Transverse colon (tissue), 3 donors: ENCODE measurements around the gene PPP6R1.

Experiments
- CTCF ChIP-seq, 5 experiments: fragments of 200-600 bp in 3 of 5; fragments of 450-650 bp in 2 of 5; sonication (generic) in 3 of 5; IDR thresholded peaks; 1 replicate in 2 of 5; 2 replicates in 3 of 5; pipeline ENCODE4 v1.5.1; 2016 to 2017; ENCODE audit warnings: antibody characterized with exemption in 5 of 5, inconsistent platforms in 3 of 5, mild to moderate bottlenecking in 2 of 5, moderate library complexity in 1 of 5
- EP300 ChIP-seq: sonication (generic); formaldehyde crosslinking; IDR thresholded peaks from one replicate; pipeline ENCODE4 v1.6.1; 2017; ENCODE audit warnings: antibody characterized with exemption, low read depth

- TF ChIP-seq CTCF (IDR thresholded peaks at IDR 0.05) (no peak), EP300 (no peak)
These were observed 9.0 kb downstream of the PPP6R1 start for GRCh38 chr19:55249841-55250240.
